A204.1 (cell line): ENCODE data around the gene TSPAN15.
"Not testable (repeated sequence)": the region's sequence is repeated elsewhere in the genome, so short reads cannot be mapped to it uniquely, and the experiment has no call there.

Experiments used
- FAIRE-seq: peaks from 2 replicates; lab custom pipeline; 2012; peaks lifted over from hg19 to GRCh38; lab: Jason Lieb, UNC

The TSPAN15 gene

GRCh38 chr10:69446650-69447151 lies 4.6 kb upstream of the TSPAN15 start:
- no peak for FAIRE-seq

DNA sequence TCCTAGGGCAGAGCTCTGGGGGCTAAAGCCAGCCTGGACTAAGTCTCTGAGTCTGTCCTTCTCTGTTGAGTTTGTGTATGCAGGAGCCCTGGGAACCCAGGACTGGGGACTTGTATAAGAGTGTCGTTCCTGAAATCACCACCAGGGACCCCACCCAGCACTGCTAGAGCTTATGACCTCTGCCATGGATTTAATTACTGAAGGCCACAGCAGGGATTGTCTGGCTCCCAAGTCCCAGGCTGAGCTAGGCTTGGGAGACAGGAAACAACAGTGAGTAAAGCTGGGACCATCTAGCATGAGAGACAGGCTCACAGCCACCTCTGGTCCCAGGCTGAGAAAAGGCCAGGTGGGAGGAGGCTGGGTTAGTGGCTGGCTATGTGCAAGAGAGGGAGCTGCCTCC lies 1.4 kb upstream of the TSPAN15 start:
- FAIRE-seq: no peak

- not testable (repeated sequence) for FAIRE-seq
Observed at GRCh38 chr10:69450395-69450794, 870 bp upstream of the TSPAN15 start.

- FAIRE-seq: no peak
Observed at GRCh38 chr10:69451784-69452251, 553 bp downstream of the TSPAN15 start.

DNA sequence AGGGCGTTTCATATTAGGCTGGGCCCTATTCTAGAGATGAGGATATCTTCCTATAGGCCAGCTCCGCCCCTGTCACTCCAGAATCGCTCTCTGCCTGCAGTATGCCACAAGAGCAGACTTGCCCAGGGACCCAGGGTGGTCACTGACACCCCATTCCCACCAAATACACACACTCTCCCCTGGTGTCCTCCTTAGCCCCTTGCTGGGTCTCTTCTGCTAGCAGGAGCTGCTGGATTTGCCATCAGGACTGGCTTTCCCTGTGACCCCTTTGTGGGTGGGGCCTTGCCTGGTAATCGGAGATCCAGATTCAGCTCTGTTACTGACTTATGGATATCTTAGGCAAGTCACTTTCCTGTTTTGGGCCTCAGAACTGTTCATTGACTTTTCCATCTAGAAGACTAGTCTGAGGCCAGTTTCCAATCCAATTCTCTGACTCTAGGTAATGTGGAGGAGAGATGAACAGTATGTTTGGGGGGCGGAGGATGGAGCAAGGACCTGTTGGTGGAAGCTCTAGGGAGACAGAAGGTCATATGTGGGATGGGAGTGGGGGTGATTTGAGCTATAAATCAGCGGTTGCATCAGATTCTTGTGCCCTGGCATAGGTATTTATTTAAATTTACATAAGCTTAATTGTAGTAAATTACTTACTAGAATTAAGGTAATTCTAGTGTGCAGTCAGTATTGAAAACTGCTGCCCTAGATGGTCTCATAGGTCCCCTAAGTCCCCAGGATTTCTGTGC lies 1.6 kb downstream of the TSPAN15 start:
- no peak for FAIRE-seq

- no peak for FAIRE-seq
Observed at GRCh38 chr10:69453795-69454194, 2.5 kb downstream of the TSPAN15 start.

GRCh38 chr10:69455006-69455763 lies 3.9 kb downstream of the TSPAN15 start:
- no peak for FAIRE-seq

DNA sequence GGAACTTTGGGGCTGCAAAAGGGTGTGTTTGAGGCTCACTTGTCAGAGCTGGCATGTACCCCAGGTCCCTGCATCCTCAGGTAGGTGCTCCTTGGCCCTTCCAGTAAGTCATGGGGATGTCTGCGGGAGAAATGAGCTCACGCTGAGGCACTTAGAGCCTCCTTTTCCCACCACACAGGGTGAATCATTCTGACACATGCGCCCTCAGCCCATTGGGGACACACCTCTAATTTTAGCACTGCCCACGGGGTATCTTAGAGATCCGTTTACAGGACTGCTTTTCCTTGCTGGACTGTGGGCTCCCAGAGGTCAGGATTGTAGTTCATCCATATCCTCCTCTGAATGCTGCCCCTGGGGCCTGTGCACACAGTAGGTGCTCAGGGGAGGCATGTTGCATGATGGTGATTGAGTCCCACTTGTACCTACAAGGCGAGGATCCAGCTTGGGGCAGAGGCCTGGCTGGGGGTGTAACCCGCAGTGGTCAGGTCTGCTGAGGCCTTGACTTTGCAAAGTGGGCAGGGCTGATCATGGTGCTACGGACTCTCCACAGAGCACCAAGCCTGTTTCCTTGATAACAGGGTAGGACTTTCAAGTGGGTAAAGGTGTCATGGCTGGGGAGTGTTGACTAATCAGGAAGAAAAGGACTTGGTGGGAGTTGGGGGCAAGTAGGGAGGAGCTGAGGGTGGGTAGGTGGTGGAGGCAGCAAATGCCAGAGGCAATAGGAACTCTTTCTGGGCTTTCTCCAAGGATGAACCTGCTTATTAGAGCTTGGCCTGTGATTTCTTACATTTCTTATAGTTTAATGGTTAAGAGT lies 5.8 kb downstream of the TSPAN15 start:
- no peak for FAIRE-seq

DNA sequence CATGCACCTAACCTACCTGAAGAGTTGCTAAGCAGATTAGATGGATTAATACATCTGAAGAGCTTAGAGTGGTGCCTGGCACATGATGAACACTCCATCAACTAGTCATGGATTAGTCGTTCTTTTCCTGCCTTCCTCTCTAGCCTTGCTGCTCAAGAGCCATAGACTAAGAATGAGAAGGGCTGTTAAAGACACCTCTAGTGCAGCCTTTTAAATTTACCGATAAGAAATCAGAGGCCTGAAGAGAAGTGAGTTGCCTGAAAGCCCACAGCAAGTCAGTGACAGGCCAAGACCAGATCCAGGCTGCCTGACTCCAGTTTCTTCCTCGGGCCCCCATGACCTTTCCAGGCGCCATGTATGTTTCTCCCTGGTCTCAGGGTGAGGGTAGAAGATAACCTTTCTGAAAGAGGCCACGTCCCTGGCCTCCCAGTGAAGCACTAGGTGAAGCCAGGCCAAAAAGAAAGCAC lies 6.5 kb downstream of the TSPAN15 start:
- no peak for FAIRE-seq

DNA sequence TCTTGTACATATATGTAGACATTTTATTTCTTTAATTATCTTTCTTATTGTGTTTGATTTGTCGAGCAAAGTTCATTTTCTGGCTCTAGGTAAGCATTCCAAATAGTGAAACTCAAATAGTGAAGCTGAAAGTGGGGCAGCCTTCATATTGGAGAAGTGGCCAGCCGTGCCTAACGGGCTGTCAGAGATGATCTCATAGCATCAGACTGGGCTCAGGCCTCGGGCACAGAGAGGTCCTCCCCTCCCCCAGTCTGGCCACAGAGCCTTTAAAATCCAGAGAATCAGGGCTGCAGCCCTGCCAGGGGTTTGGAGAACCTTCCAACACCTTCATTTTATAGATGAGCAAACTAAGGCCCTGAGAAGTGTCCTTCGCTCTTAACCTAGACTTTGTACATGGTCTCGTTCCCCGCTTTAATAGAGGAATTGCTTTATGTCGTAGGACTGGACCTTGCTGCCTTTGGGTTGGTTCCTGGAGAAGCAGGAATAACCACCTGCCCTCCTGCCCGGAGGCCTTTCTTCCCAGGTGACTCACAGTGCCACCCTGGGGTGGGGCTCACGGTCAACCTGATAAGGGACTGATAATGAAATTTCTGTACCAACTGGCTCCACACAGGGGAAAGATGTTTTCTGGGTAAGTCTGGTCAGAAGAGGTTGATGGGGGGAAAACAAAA lies 7.3 kb downstream of the TSPAN15 start:
- no peak for FAIRE-seq

DNA sequence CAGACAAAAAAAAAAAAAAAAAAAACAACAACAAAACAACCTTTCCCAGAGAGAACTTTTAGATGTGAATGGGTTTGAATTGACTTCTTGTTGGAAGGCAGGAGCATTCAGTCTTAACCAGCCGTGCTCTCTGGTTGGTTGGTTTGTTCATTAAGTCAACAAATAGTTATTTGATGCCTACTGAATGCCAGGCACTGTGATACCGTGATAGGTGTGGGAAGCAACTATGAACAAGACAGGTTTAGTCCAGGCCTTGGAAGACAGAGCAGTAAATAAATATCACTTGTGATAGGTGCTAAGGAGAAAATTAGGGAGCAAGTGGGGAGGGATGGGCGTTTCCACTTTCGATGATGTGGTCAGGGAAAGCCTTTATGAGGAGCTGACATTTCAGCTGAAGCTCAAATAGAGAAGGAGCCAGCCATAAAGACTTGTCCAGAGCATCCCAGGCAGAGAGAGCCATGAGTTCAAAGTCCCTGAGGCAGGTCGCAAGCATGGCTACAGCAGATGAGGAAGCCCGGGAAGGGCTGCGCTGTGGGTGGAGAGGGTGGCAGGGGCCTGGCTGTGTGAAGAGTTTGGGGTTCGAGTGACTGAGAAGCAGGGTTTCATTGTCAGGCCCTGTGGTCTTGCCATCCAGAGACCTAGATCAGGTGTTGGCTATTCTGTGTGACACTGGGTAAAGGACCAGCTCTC lies 8.0 kb downstream of the TSPAN15 start:
- no peak for FAIRE-seq

DNA sequence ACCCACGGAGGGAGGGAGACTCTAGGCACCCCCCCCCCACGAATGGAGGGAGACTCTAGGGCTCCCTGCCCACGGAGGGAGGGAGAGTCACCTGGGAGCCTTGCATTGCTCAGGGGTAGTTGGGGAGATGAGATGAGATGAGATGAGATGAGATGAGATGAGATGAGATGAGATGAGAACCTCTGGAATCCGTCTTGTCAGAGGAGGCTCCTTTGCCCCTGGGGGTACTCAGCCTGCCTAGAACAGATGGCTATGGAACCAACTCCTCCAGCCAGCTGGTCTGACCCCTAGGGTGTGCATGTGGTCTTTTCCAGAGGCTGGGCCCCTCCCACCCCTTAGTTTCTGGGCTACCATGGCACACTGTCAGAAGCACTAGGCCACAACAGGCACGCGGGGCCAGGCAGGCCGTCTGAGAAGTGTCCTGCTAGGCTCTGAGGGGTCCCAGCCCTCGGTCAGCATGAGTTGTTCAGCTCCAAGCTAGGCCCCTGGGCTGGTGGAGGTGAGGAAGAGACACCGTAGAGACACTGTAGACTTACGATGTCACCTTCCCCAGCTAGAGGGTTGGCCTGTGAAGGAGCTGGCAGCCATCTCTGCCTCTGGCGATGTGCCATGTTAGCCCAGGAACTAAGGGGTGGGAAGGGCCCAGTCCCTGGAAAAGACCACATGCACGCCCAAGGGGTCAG lies 8.8 kb downstream of the TSPAN15 start:
- FAIRE-seq: no peak

GRCh38 chr10:69460576-69461242 lies 9.4 kb downstream of the TSPAN15 start:
- no peak for FAIRE-seq

GRCh38 chr10:69461243-69462025 lies 10.2 kb downstream of the TSPAN15 start:
- FAIRE-seq: no peak

DNA sequence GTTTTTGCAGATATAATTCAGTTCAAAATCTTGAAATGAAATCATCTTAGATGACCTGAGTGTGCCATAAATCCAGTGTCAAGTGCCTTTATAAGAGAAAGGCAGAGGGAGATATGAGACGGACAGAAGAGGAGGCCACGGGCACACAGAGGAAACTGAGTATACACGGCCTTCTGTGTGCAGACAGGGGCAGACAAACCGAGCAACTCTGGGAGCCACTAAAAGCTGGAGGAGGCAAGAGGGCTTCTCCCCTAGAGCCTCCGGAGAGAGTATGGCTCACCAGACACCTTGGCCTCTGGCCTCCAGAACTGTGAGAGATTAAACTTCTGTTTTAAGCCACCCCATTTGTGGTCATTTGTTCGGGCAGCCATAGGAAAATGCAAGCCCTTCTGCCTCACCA lies 12.6 kb downstream of the TSPAN15 start:
- no peak for FAIRE-seq

GRCh38 chr10:69464401-69464800 lies 13.1 kb downstream of the TSPAN15 start:
- FAIRE-seq: no peak

- FAIRE-seq: no peak
Observed at GRCh38 chr10:69464801-69465401, 13.6 kb downstream of the TSPAN15 start.

- no peak for FAIRE-seq
Observed at GRCh38 chr10:69465457-69466157, 14.3 kb downstream of the TSPAN15 start.
